Natural killer cell (primary cell): Measurements from ENCODE around the gene FASTK. TPM values are rescaled to one million over a fixed set of nuclear protein-coding genes. Genes with fewer than 3 reads are reported as not detected.
"Not testable (repeated sequence)": the region's sequence is repeated elsewhere in the genome, so short reads cannot be mapped to it uniquely, and the experiment has no call there.

Experiments used
- ATAC-seq, 3 donors: fragments of 150-1000 bp in 2 of 3; fragments of 200-7000 bp in 1 of 3; cut with Tn5 transposase; 1 replicate in 1 of 3; 2 replicates in 2 of 3; pipeline ENCODE4 v1.10.0; 2021; ENCODE audit warnings: mild to moderate bottlenecking in 2 of 3, moderate library complexity in 2 of 3
- DNase-seq, 2 donors: peaks; one replicate each; pipeline versions ENCODE4 v3.0.0 to v3.0.0-alpha.2; 2013 to 2021; ENCODE audit warnings: mixed read lengths in 1 of 2
- H3K27ac ChIP-seq: one replicate; pipeline ENCODE4 v1.5.1; 2013; ENCODE audit warnings: mild to moderate bottlenecking, low read length
- H3K27me3 ChIP-seq: one replicate; pipeline ENCODE4 v1.6.1; 2013; ENCODE audit warnings: low read length; ENCODE audit not compliant: control insufficient read depth, insufficient read depth
- H3K36me3 ChIP-seq: one replicate; pipeline ENCODE4 v1.6.1; 2013; ENCODE audit warnings: low read length; ENCODE audit not compliant: control insufficient read depth, insufficient read depth
- H3K4me1 ChIP-seq: one replicate; pipeline ENCODE4 v1.6.1; 2013; ENCODE audit warnings: low read length; ENCODE audit not compliant: control insufficient read depth, insufficient read depth
- H3K4me3 ChIP-seq: one replicate; pipeline ENCODE4 v1.5.1; 2013; ENCODE audit warnings: low read length
- H3K9me3 ChIP-seq: one replicate; pipeline ENCODE4 v1.6.1; 2013; ENCODE audit warnings: low read length; ENCODE audit not compliant: control insufficient read depth, insufficient read depth
- H3K27ac Mint-ChIP-seq, 2 donors: one replicate each; pipeline ENCODE4 v1.8.0; 2022; ENCODE audit warnings: mild to moderate bottlenecking in 2 of 2, mixed read lengths in 2 of 2, moderate library complexity in 1 of 2
- H3K27me3 Mint-ChIP-seq, 2 donors: one replicate each; pipeline ENCODE4 v1.8.0; 2022; ENCODE audit warnings: low read depth in 2 of 2, mixed read lengths in 2 of 2
- H3K36me3 Mint-ChIP-seq: one replicate; pipeline ENCODE4 v1.8.0; 2022; ENCODE audit warnings: mixed read lengths
- H3K4me1 Mint-ChIP-seq, 2 donors: one replicate each; pipeline ENCODE4 v1.8.0; 2022; ENCODE audit warnings: mixed read lengths in 2 of 2
- H3K4me3 Mint-ChIP-seq: one replicate; pipeline ENCODE4 v1.8.0; 2022; ENCODE audit warnings: mild to moderate bottlenecking, moderate library complexity, mixed read lengths
- H3K9me3 Mint-ChIP-seq, 2 donors: one replicate each; pipeline ENCODE4 v1.8.0; 2022; ENCODE audit warnings: mixed read lengths in 2 of 2
- CTCF ChIP-seq: fragments of 200-600 bp; IDR thresholded peaks from one replicate; pipeline ENCODE4 v1.8.0; 2022; ENCODE audit warnings: antibody characterized with exemption
- WGBS: methylation state at CpG from one replicate; pipeline ENCODE4 v1.1.7; 2013; ENCODE audit warnings: missing lambda C conversion rate; ENCODE audit not compliant: insufficient coverage; 5-methylcytosine and 5-hydroxymethylcytosine counted together
- intact Hi-C: fragments of 100-400 bp; cut with micrococcal nuclease; formaldehyde crosslinking; loops from one replicate; pipeline ENCODE4 v1.14.2; 2022
- total RNA-seq, 4 donors: library from RNA; stranded (reverse); fragments of 120-200 nt in 1 of 4; gene quantifications; one replicate each; pipeline versions ENCODE4 v1.2.3 to v1.2.4, GENCODE V29; 2013 to 2022

The FASTK gene
- total RNA-seq, 3 donors from 2014 or later (not counting 1 experiment from before 2014, with no cell fraction given) = 72.8 to 89.4 (median 85.2) TPM

GRCh38 chr7:151045967-151046366, 34.6 kb downstream of the FASTK start:
- H3K4me1 ChIP-seq = no peaks in the 10 kb centered on the region
- peaks cover 6% of the 10 kb centered on the region for H3K36me3 ChIP-seq
- H3K9me3 Mint-ChIP-seq = no peaks in the 10 kb centered on the region
- no peak overlapping the region for H3K27ac ChIP-seq
- 92% methylated on average over 7 of the region's 9 CpGs for WGBS
- no peaks in the 10 kb centered on the region for H3K9me3 ChIP-seq
- H3K27me3 Mint-ChIP-seq = peaks cover 0 to 3% of the 10 kb centered on the region in 2 donors
- H3K27ac Mint-ChIP-seq = no peak overlapping the region
- H3K4me1 Mint-ChIP-seq = peaks cover 0 to 5% of the 10 kb centered on the region in 2 donors
- H3K4me3 ChIP-seq = no peak overlapping the region
- H3K4me3 Mint-ChIP-seq = no peak overlapping the region
- ATAC-seq = no peak
- no peak for DNase-seq
- no peaks in the 10 kb centered on the region for H3K27me3 ChIP-seq
- H3K36me3 Mint-ChIP-seq = no peaks in the 10 kb centered on the region
- no peak for TF ChIP-seq CTCF
- intact Hi-C loops = no loop called here

GRCh38 chr7:151045262-151045661, 35.3 kb downstream of the FASTK start:
- ATAC-seq (no peak), DNase-seq (no peak)
- 96% methylated on average over 11 of the region's 11 CpGs for WGBS
- peaks cover 0 to 6% of the 10 kb centered on the region in 2 donors for H3K4me1 Mint-ChIP-seq
- H3K27me3 ChIP-seq = no peaks in the 10 kb centered on the region
- no peaks in the 10 kb centered on the region for H3K9me3 Mint-ChIP-seq
- peaks cover 0 to 3% of the 10 kb centered on the region in 2 donors for H3K27me3 Mint-ChIP-seq
- no peaks in the 10 kb centered on the region for H3K36me3 Mint-ChIP-seq
- no peaks in the 10 kb centered on the region for H3K9me3 ChIP-seq
- H3K4me1 ChIP-seq = no peaks in the 10 kb centered on the region
- H3K27ac ChIP-seq = no peak overlapping the region
- H3K36me3 ChIP-seq = peaks cover 6% of the 10 kb centered on the region
- no peak overlapping the region for H3K27ac Mint-ChIP-seq
- H3K4me3 Mint-ChIP-seq = no peak overlapping the region
- TF ChIP-seq CTCF = no peak
- no peak overlapping the region for H3K4me3 ChIP-seq
- intact Hi-C loops = no loop called here

- H3K27ac ChIP-seq = no peak overlapping the region
- intact Hi-C loops = no loop called here
- no peak overlapping the region for H3K27ac Mint-ChIP-seq
- no peaks in the 10 kb centered on the region for H3K9me3 Mint-ChIP-seq
- no peak overlapping the region for H3K4me3 ChIP-seq
- peaks cover 9 to 19% of the 10 kb centered on the region in 2 donors for H3K4me1 Mint-ChIP-seq
- no peaks in the 10 kb centered on the region for H3K4me1 ChIP-seq
- H3K36me3 ChIP-seq = peaks cover 6% of the 10 kb centered on the region
- TF ChIP-seq CTCF = no peak
- no peaks in the 10 kb centered on the region for H3K27me3 Mint-ChIP-seq
- WGBS = 97% methylated on average over 20 of the region's 20 CpGs
- H3K4me3 Mint-ChIP-seq = no peak overlapping the region
- no peaks in the 10 kb centered on the region for H3K27me3 ChIP-seq
- no peaks in the 10 kb centered on the region for H3K9me3 ChIP-seq
- DNase-seq (no peak), ATAC-seq (no peak)
- H3K36me3 Mint-ChIP-seq = no peaks in the 10 kb centered on the region
Measured at GRCh38 chr7:151043959-151044358, 36.6 kb downstream of the FASTK start.

GRCh38 chr7:151043449-151043848, 37.2 kb downstream of the FASTK start:
- H3K9me3 Mint-ChIP-seq, DNase-seq, H3K27ac Mint-ChIP-seq, ATAC-seq, H3K36me3 ChIP-seq, H3K36me3 Mint-ChIP-seq, H3K4me1 ChIP-seq, intact Hi-C loops, H3K27me3 ChIP-seq, H3K4me3 Mint-ChIP-seq, H3K9me3 ChIP-seq, H3K27ac ChIP-seq, H3K27me3 Mint-ChIP-seq, H3K4me3 ChIP-seq: not testable (repeated sequence)
- peaks cover 9 to 15% of the 10 kb centered on the region in 2 donors for H3K4me1 Mint-ChIP-seq
- 89% methylated on average over 10 of the region's 10 CpGs for WGBS
